ENCODE data around the gene LY9. TPM values are rescaled to one million over a fixed set of nuclear protein-coding genes. Genes with fewer than 3 reads are reported as not detected.

The LY9 gene
- total RNA-seq, 1 experiment from 2014 or later: not detected

DNA sequence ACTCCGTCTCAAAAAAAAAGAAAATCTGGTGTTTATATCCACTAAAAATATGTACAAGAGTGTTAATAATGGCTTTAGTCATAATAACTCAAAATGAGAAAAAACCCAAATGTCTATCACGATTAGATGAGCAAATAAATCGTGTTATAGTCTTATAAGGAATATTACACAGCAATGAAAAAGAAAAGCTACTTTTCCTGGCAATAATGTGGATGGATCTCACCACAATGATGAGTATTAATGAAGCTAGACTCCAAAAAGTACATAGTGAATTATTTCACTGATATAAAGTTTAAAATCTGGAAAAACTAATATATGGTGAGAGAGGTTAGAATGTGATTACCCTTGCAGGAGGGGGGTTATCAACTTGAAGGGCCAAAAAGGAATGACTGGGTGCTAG is 57.0 kb downstream of the LY9 start:
- H3K4ac ChIP-seq (ENCODE audit: low read depth, low read length): no peak overlapping the region
- no peaks in the 10 kb centered on the region for H4K20me1 ChIP-seq (ENCODE audit: control insufficient read depth, insufficient read depth, insufficient read length)
- no peak overlapping the region for H3K4me2 ChIP-seq (ENCODE audit: insufficient read depth, insufficient read length, low read length)
- no peak overlapping the region for H4K8ac ChIP-seq (replicated peaks; ENCODE audit: insufficient read length, low read depth, low read length)
- no peaks in the 10 kb centered on the region for H3K9me3 ChIP-seq (ENCODE audit: control insufficient read depth, low read depth, low read length)
- no peak overlapping the region for H2BK15ac ChIP-seq (ENCODE audit: low read depth, low read length)
- no peak overlapping the region for H2AK5ac ChIP-seq (ENCODE audit: insufficient read length, low read length)
- no peak overlapping the region for H3K14ac ChIP-seq (ENCODE audit: insufficient read depth, low read length)
- H3K4me1 Mint-ChIP-seq: no peaks in the 10 kb centered on the region
- no peak overlapping the region for H2BK5ac ChIP-seq (ENCODE audit: insufficient read length, low read length)
- H3K79me1 ChIP-seq (ENCODE audit: insufficient read depth, low read depth, low read length, poor library complexity, severe bottlenecking): no peaks in the 10 kb centered on the region
- no peak overlapping the region for H2BK12ac ChIP-seq (ENCODE audit: insufficient read length, low read depth, low read length)
- no peaks in the 10 kb centered on the region for H3K27me3 ChIP-seq (ENCODE audit: insufficient read depth, low read length)
- no peak overlapping the region for H2BK120ac ChIP-seq (ENCODE audit: low read depth, low read length, poor library complexity, severe bottlenecking)
- TF ChIP-seq, protein P1, sequence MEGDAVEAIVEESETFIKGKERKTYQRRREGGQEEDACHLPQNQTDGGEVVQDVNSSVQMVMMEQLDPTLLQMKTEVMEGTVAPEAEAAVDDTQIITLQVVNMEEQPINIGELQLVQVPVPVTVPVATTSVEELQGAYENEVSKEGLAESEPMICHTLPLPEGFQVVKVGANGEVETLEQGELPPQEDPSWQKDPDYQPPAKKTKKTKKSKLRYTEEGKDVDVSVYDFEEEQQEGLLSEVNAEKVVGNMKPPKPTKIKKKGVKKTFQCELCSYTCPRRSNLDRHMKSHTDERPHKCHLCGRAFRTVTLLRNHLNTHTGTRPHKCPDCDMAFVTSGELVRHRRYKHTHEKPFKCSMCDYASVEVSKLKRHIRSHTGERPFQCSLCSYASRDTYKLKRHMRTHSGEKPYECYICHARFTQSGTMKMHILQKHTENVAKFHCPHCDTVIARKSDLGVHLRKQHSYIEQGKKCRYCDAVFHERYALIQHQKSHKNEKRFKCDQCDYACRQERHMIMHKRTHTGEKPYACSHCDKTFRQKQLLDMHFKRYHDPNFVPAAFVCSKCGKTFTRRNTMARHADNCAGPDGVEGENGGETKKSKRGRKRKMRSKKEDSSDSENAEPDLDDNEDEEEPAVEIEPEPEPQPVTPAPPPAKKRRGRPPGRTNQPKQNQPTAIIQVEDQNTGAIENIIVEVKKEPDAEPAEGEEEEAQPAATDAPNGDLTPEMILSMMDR (conservative IDR thresholded peaks at IDR 0.05): no peak
- H3K18ac ChIP-seq (ENCODE audit: insufficient read length, low read depth, low read length): no peak overlapping the region
- no peaks in the 10 kb centered on the region for H3K9me3 Mint-ChIP-seq
- no peaks in the 10 kb centered on the region for H3K79me2 ChIP-seq (ENCODE audit: insufficient read depth, low read length)
- H3K27ac Mint-ChIP-seq: no peak overlapping the region
- no peaks in the 10 kb centered on the region for H3K27me3 Mint-ChIP-seq (ENCODE audit: low read depth)
- no peak overlapping the region for H3K27ac ChIP-seq (ENCODE audit: insufficient read length, low read depth, low read length)
- H4K5ac ChIP-seq (ENCODE audit: insufficient read length, low read depth, low read length): no peak overlapping the region
- H3K4me3 Mint-ChIP-seq: no peak overlapping the region
- H2BK20ac ChIP-seq (ENCODE audit: low read depth, low read length, poor library complexity, severe bottlenecking): no peak overlapping the region
- no peak overlapping the region for H3K9ac ChIP-seq (ENCODE audit: extremely low read depth, insufficient read length, low read length)
- H3K36me3 Mint-ChIP-seq (ENCODE audit: insufficient read depth in 1 of 3, low read depth in 3 of 3): no peaks in the 10 kb centered on the region
- H4K91ac ChIP-seq (ENCODE audit: insufficient read length, low read depth, low read length): no peak overlapping the region
- H3K23me2 ChIP-seq (ENCODE audit: insufficient read length, low read depth, low read length, poor library complexity, severe bottlenecking): no peaks in the 10 kb centered on the region
- WGBS (ENCODE audit: extremely low coverage, insufficient read length, low lambda C conversion rate): no CpG with 5 or more reads among the region's 3 CpGs
- H3K4me1 ChIP-seq (ENCODE audit: insufficient read depth, low read length): no peaks in the 10 kb centered on the region
- no peak overlapping the region for H2AFZ ChIP-seq (ENCODE audit: low read length)
- no peak overlapping the region for H3K23ac ChIP-seq (ENCODE audit: insufficient read length, low read depth, low read length)
- no peak overlapping the region for H3T11ph ChIP-seq (ENCODE audit: low read length)
- DNase-seq: no peak
- no peak overlapping the region for H3K56ac ChIP-seq (ENCODE audit: insufficient read length, low read depth, low read length)
